GM20431 (cell line): ENCODE data around the gene PLCB4.

Experiments
- in situ Hi-C: fragments of 300-500 bp; cut with MseI, MboI; formaldehyde crosslinking; loops from one replicate; pipeline ENCODE4 v1.15.0; 2020; ENCODE audit warnings: low sequenced_read_pairs; ENCODE audit not compliant: unreplicated experiment

PLCB4 gene

DNA sequence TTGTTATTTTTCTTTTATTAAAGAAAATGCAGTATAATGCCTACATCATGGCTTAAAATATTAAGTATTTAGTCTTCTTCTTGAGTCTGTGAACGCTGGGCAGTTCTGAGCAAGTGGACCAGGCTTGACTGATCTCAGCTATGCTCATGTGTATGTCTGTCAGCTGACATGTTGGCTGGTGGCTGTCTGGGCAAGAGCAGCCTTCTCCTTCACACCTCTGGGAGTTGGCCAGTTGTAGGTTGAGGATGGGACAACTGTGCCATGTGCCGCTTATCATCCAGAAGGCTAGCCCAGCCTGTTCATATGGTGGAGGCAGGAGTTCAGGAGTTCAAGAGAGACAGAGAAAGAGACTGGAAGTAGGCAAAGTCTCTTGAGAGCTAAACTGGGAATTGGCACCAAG is 175.9 kb downstream of the PLCB4 start:
- in situ Hi-C loops, result no loop called here

DNA sequence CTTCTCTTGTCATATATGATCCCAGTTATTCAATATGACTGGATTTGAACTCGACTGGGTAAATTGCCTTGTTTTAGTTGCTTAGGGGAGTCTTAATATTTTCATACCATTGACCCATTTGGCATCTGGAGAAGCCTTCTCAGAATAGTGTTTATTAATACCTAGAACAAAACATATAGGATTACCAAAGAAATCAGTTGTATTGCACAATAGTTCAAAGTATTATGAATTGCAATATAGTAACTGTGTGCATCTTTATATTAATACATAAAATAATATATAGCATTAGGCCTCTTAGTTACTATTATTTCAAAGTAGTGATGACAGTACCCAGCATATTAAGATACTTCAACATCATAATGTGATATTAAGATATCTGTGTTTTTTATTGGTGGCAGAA is 177.8 kb downstream of the PLCB4 start:
- in situ Hi-C loops, result no loop called here

DNA sequence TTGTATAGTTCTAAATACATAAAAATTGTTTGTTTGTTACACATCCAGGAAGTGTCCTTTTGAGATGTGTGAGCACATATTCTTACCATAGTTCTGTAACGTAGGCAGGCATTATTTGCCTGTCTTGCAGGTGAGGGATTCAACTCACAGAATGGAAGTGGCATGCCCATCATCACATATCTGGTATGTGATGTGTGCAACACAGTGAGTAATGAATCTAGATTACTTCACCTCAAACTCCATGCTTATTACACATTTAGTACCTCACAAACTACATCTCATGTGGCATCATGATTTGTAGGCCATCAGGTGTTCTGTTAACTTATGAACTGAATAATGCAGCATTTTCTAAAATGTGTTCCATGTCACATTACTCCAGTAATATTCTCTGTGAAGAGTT is 181.6 kb downstream of the PLCB4 start:
- in situ Hi-C loops, result no loop called here

DNA sequence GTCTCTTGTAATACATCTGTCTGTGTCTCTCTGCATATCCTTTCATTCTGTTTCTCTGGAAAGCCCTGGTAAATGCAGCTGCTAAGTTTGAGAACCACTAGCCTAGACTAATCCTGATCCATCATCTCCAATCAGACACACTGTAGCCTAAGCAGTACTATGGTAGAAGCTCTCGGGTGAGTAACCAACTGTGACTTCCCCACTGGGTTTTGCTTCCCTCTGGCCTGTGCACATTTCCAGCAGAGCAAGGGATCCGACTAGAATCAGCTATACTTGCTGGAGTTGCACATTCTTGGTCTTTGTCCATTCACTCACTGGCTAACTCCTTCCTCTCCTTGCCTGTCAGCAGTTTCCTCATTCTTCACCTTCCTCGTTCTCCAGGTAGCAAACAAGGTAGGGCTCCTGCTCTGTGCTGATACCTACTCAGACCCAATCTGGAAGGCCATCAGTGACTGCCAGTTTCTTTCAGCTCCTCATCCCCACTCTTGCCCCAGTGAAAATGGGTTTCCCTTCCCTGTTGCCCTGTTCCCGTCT is 184.2 kb downstream of the PLCB4 start:
- in situ Hi-C loops, result no loop called here

DNA sequence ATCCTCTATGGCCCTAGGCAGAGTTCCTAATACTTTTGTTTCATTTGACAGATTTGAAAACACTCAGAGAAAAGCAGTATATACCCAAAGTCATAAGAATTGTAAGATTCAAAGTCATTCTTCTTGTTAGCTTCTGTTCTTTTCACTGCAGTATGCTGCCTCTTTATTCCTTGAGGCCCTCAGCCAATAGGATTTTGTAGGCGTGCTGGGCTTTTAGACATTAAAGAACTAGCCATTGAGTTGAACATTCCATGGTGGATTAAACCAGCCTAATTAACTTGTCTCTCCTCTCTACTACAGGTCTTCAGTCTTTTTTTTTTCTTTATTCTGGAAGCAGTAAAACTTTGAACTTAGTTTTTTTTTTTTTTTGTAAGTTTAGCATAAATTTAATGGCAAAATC is 186.3 kb downstream of the PLCB4 start:
- in situ Hi-C loops, result no loop called here

DNA sequence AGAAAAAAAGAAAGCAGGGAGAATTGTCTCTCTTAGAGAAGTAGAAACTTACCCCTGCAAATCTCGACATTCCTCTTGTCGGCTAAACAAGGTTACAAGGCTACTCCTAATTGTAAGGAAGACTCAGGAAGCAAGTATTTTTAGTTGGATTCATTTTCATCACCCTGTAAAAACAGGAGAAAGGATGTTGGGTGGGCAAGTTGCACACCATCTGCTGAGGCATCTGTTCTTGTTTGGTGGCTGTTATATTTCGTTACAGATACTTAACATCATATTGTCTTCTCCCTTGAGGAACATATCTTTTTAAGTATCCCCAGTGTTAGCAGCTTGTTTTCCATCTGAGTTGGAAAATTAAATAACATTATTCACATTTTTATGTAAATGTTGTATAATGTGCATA is 187.5 kb downstream of the PLCB4 start:
- in situ Hi-C loops, result no loop called here

DNA sequence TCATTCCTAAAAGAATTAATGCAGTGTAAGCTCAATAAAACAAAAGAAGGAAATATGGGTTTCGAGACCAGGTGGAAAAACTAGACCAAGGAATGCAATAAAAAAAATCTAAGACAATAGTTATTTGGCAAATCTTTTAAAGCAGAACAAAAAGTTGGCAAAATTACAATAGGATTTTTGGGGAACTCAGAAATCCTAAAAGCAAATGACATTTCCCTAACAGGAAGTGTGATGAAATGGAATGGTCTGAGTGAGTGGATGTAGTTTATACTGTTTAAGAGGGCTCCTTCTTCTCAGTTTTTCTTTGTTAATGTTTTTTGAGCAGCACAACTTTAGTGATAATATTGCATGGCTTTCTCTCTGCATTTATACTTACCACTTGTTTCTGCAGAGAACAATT is 190.0 kb downstream of the PLCB4 start:
- in situ Hi-C loops, result no loop called here

DNA sequence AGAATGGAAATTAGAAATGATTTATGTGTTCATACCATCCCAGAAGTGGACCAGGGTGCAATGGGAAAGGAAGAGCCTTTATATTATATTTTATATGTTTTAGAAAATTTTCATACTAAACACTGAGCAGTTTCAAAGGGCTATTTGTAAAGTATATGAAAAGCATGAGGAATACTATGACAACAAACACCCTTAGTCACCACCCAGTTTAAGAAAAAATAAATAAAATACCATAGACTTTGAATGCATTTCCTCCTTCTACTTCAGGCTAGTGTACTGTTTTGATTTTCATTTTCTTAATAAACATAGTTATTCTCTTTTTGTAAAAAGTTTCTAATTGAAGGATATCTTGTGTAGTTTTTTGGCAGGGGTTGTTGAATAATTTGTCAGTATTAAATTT is 191.1 kb downstream of the PLCB4 start:
- in situ Hi-C loops, result no loop called here

DNA sequence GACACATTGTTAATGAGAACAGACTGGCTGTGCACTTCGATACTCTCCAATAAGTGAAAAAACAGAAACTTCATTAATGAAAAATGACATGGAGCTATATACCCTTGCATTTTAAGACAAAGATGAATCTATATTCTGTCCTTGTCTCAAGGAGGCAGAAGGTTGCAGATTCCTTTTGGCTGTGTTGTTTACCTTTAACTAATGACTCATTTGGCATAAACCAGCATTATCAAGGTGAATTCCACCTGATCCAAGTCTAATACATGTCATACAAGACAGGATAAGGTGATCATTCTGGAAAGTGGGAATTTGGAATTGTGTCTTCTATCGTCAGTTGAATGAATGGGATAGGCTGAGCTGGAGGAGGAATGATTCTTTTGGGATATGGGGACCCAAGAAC is 192.9 kb downstream of the PLCB4 start:
- in situ Hi-C loops, result no loop called here

DNA sequence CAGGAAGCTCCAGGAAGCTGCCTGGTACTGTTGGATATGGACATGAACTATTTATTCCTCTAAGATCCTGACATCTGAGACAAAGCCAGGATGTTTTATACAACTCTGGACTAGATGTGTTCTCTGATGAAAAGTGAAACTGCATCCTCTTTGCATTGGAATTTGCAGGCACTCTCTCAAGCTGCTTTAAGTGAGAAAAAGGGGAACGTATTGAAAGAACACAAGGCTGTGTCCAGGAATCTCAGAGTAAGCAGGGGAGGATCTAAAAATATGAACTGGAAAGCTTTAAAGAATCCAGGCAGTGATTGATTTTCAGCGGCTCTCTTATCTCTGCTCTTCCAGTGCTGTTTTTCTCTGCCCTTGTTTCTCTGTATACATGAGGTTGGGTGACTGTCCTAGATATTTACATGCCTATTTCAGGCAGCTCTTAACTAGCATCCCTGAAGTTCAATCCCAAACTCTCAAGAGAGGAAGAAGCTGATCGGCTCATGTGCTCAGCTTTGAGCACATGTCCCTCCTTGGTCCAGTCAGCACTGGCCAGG is 193.8 kb downstream of the PLCB4 start:
- in situ Hi-C loops, result no loop called here

DNA sequence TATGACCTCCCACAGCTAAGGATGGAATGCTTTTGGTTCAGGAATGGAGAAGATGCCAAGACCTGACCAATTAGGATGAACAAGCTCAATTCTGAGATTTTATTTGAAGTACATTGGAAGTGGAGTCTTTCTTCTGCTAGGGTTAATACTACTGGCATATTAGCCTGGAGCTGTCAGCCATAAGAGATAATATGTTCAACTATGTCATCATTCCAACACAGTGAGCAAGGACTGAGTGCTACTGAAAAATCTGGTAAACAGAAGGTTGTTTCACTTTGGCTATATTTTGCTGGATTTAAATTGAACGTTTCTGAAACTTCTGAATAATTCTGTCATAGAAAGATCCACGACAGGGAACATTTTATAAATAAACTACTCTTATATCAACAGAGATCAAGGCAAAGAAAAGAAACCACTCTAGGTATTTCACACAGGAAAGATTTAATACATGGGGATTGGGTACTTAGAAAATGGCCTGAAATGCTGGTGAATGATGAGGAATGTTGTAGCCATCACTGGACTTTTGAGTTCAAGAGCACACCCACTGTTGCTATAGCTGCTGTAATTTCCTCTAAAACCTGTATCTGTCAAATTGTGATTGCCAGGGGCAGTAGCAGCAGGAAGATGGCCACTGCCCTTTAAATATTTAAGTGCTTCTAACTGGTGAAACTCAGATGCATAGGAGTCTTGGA is 200.5 kb downstream of the PLCB4 start:
- in situ Hi-C loops, result no loop called here

DNA sequence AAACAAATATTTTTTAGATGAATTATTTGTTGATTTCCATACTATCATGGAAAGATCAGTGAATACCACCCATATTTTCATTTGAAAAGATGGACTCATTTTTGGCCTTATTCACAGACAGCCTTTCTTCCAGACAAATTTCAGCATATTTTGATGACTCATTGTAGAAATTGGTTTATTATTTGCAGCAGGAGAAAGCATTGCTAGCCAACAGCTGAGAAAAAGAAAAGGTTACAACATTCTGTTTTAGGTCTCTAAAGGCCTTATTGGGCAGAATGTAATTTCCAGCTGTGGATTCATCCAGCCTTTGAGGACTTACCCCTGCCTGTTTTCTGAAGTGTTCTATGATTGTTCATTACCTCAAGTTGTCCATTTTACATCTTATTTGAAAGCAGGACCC is 201.9 kb downstream of the PLCB4 start:
- in situ Hi-C loops, result no loop called here

DNA sequence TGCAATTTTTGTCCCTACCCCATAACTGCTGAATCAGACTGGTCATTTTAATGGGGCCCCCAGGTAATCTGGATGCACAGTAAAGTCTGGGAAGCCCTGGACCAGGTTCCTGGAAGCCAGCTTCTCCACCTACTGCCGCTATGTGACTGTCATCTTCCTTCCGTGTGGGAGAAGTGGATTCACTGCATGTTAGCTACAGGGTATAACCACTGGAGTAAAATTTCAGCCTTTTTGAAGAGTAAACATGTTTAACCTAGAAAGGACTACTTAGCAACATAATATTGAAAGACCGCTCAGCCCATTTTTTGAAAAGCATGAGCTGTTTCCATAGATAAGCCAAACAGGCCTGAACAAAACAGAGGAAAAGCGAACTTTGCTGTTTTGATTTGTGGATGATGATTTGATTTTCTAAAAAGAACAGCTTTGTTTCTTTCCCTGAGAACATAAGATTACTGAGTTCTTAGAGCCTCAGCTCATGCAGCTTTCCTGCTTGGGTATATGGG is 208.1 kb downstream of the PLCB4 start:
- in situ Hi-C loops, result no loop called here

DNA sequence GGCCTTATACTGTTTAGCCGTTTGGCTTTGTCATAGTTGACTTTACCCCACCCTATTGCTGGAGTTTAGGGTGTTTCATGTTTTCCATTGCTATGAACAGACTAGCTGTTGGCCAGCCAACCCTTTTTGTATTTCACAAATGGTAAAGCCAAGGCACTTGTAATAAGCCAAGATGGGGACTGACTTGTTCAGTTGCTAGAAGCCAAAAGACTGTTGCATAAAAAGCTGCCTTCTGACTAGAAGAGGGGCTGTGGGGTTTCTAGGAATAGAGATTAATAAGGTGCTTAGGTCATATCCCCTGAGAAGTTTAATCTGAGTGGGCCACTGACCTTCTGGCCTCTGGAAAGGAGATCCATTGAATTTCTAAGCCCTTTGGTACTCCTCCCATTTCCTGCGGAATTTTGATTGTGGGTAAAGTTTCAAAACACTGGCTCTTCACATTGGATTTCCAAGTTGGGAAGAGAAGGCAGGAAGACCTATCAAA is 211.1 kb downstream of the PLCB4 start:
- in situ Hi-C loops, result no loop called here

DNA sequence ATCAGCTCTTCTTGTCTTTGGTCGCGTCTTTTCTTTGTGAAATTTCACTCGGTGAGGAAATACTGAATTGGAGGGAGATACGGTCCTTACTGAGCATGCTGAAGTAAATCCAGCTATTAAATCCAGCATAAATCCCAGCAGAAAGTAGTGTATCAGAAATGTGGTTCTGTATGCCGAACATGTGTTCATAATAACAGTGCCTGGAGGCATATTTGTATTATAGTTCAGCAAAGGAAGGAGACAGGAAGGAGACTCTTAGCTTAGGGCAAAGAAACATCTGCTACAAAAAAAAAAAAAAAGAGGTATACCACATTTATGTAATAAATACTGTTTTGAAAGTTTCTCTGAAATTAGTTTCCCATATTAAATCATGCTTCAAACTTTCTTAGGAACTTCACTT is 211.8 kb downstream of the PLCB4 start:
- in situ Hi-C loops, result no loop called here

DNA sequence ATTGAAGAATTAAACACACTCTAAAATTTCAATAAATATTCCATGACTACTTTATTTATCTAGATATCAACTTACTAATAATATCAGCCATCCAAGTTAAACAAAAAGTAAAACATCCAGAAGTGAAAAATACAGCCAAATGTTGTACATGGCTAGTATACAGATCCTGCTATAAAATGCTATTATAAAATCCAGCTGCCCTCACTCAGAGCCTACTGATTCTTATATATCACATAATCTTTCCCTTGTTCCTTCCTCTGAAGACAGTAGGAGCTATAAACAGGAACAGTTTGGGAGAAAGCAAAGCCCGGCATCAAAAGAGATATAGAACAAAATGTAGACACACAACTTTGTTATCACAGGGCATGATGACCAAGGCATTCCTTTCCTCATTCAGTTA is 212.9 kb downstream of the PLCB4 start:
- in situ Hi-C loops, result no loop called here

DNA sequence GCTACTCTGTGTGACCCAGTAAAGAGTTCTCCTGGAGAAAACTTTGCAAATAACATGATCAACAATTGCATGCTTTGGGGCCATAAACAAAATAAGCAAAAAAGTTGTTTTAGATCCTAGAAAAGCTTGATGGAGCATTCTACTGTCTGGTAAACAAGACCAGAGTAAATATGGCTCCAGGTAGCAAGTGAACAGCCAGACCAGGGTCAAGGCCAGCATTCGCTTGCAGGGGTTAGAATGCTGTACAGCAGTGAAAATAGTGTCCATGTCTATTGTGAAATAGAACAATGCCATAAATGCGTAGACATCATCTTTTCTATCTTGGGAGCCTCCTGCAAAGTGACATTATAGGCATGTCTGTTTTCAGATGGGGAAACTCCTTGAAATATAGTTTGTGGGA is 216.7 kb downstream of the PLCB4 start:
- in situ Hi-C loops, result no loop called here

DNA sequence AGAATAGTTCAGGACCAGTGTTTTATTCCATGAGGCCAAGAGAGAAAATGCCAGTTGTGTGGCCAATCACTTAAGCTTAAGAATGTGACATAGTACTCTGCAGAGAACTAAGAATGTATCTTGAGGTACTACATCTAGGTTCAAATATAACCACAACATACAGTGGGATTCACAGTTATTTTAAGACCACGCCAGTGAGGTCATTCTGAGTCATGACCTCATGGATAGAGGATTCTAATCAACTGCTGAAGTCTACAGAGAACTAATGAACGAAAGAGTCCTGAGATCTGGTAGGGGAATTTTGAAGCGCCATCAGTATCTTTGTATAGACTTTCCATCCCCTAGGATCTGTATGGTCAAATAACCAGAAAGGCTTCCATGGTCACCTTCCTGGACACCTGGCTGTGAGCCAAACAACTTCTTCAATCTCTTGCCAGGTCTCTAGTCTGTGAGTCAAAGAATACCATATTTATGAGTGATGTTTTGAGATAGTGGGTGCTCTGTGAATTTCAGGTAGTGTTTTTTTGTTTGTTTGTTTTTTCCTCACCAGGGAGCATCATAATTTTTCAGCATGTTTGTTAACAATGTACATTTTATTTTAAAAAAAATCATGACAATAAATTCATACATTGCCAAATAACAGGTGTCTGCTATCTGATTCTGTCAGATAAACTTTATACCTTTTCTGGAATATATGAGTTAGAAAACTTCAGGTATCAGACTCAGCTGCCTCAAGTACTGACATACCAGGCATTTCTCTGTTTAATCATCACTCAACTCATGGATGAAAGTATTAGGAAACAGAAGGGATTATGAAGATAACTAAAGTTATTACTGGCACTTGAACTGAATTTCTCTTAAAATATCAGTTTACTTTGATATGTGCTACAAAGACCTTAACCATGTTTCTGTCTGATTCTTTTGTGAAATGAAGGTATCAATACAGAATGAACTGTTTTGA is 217.9 kb downstream of the PLCB4 start:
- in situ Hi-C loops, result no loop called here

DNA sequence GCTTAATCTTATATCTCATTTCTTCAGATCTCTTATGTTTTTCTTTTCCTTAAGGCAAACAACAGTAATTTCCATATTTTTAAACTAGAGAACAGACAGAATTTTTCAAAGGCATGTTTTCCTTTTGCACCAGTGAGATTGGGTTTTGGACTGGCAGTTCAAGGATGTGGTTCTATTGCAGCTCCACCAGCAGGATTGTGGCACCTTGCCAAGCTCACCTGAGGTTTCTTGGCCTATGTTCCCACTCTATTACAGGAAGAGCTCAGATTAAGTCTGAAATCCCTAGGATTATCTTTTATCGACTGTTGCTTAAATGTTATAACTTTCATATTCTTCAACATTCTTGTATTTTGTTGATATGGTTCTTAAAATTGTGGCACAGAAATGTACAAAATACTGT is 218.9 kb downstream of the PLCB4 start:
- in situ Hi-C loops, result no loop called here

DNA sequence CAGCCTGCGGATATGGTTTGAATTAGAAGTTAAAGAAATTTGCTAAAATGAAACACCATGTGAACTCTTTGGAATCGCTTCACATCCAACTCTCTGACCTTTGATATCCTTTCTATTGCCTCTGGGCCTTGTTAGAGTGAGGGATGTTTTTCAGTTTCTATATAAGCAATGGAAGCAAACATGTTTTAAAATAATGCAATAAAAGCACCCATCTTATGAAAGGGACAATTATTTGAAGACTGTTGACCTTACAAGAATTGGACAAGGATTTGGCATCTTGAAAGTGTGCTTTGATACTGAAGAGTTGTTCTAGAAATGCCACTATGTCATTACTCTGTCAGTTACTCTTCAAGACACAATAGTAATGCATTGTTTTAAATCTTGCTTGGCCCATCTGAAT is 221.4 kb downstream of the PLCB4 start:
- in situ Hi-C loops, result no loop called here

DNA sequence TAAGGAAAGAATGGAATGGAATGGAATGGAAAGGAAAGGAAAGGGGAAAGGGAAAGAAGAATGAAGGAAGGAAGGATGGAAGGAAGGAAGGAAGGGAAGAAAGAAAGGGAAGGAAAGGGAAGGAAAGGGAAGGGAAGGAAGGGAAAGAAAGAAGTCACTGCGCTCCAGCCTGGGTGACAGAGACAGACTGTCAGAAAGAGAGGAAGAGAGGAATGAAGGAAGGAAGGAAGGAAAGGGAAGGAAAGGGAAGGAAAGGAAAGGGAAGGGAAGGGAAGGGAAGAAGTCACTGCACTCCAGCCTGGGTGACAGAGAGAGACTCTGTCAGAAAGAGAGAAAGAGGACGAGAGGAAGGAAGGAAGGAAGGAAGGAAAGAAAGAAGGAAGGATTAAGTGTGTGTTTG is 224.3 kb downstream of the PLCB4 start:
- in situ Hi-C loops, result no loop called here
